NCI-H146 (cell line): ENCODE measurements around the gene ATRNL1.
"Not testable (repeated sequence)": the region's sequence is repeated elsewhere in the genome, so short reads cannot be mapped to it uniquely, and the experiment has no call there.

Experiments
- DNase-seq: peaks from one replicate; lab custom pipeline; 2025; lab: John Stamatoyannopoulos, UW

The ATRNL1 gene

DNA sequence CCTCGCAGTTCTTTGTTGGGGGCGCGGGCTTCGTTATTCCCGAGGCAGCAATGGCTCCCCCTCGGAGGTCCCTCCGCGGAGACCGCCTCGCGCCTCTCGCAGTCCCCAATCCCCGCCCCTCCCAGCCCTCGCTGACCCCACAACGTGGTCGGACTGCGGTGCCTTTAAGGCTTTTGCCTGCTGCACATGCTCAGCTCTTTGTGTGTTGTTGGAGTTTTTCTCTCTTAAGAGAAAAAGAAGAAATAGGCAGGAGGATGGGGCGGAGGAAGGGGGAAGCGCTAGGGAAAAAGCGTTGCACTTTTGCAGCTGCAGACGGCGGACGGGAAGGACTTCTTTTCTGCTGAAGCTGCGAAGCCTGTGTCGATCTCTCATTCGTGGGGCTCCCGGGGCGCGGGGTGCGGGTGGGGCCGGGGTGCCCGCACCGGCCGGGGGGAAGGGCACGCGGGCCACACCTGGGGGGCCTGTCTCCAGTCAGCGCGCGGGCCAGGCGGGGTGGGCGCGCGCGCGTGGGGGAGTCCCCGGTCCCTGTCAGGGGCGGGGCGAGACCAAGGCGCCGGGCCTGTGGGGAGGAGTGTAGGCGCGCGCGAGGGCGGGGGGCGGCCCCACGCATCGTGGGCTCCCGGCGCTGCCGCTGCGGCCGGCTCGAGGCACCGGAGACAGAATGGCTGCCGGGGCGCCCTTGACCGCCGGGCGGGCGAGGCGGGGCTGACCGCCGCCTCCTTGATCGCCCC is 445 bp upstream of the ATRNL1 start:
- DNase-seq, result peak; percentile 44

DNA sequence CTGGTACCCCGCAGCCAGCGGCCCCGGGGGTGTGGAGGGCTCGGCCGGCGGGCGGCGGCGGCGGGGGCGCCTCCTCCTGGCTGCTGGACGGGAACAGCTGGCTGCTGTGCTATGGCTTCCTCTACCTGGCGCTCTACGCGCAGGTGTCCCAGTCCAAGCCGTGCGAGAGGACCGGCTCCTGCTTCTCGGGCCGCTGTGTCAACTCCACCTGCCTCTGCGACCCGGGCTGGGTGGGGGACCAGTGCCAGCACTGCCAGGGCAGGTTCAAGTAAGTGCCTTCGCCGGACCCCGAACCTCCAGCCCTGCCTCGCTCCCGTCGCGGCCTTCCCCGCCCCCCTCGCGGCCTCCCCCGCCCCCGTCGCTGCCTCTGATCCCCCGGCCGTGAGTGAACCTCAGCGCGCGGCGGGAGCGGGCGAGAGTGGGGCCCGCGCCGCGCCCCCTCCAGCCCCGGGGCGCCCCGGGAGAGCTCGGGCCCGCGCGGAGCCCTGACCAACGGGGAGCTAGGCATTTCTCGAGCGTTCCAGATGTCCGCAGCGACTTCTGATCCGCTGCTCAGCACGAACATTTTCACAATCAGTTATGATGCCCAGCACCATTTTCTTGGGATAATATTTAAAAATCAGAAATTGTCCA is 727 bp downstream of the ATRNL1 start:
- peak; percentile 31 for DNase-seq

DNA sequence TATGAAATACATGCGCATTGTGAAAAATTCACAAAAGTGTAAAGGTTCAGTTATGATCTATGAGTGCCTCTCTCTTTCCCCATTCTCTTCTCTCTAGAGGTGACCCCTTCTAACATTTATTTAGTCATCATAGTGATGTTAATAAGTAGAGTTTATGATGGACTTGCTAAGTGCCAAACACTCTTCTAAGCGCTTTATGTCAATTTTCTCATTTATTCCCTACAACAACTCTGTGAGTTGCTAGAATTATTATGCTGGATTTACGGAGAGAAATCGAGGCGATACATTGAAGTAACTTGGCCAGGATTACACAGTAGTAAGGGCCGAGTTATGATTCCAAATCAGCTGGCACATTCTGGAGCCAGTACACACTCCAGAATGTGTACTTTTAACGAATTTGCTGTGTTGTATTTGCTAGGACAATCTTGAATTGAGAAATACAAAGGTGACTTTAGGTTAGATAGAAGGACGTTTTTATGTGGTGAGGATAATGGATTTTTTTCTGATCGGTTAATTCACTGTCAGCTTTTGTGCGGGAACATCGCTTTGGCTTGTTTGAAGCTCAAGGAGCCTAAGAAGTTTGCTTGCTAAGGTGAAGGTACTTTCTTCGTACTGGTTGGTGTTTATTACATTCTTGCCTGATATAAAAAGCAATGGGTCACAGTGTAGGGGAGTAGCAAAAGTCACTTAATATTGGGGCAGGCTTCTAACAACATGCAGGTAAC is 1.4 kb downstream of the ATRNL1 start:
- DNase-seq, result no peak

DNA sequence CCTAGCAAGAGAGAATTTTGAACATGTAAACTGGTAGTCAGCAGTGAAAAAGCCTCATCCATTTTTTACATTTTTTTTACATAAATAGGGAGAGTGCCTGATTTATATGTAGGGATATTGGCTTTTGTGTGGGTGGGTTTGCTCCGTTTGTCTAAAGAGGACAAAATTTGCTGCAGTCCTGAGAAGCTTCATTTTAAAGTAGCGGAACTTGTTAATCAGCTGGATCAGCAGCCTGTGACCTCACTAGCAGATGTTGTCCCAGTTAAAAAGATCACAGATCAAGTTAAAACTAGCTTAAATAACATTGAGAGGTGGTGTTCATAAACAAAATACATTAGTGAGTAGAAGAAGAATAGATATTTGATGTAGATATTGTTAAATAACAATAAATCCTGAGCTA is 2.6 kb downstream of the ATRNL1 start:
- DNase-seq, result no peak

DNA sequence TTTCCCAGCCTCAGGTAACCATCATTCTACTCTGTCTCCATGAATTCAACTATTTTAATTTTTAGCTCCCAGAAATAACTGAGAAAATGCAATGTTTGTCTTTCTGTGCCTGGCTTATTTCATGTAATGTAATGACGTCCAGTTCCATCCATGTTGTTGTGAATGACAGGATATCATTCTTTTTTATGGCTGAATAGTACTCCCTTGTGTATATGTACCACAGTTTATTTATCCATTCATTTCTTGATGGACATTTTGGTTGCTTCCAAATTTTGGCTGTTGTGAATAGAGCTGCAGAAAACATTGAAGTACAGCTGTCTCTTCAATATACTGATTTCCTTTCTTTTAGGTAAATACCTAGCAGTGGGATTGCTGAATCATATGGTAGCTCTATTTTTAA is 10.5 kb downstream of the ATRNL1 start:
- DNase-seq, result no peak

DNA sequence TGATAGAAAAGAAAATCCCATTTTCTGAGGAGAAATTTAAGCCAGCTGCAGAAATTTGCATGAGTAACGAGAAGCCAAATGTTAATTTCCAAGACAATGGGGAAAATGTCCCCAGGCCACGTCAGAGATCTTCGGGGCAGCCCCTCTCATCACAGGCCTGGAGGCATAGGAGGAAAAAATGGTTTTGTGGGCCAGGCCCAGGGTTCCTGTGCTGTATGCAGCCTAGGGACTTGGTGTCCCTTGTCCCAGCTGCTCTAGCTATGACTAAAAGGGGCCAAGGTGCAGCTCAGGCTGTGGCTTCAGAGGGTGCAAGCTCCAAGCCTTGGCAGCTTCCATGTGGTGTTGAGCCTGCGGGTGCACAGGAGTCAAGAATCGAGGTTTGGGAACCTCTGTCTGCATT is 12.2 kb downstream of the ATRNL1 start:
- DNase-seq, result not testable (repeated sequence)

DNA sequence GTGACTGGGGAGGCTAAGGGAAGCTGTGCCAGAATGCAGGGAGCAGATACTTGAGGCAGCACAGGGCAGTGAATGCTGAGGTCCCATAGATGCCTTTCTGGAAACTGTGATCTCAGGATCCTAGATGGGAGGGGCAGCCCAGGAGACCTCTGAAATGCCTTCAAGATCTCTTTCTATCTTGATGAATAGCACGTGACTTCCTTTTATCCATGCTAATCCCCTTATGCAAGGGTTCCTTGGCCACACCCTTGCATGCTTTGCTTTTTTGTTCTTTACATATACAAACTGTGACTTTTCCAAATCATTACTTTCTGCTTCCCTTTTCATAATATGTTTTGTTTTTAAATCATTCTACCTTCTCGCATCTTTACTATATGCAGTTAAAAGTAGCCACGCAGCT is 14.7 kb downstream of the ATRNL1 start:
- no peak for DNase-seq

DNA sequence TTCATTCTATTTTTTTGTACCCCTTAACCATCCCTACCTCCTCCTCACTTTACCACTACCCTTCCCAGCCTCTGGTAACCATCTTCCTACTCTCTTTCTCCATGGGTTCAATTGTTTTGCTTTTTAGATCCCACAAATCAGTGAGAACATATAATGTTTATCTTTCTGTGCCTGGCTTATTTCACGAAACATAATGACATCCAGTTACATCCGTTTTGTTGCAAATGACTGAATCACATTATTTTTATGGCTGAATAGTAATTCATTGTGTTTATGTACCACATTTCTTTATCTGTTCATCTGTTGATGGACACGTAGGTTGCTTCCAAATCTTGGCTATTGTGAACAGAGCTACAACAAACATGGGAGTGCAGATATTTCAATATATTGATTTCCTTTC is 24.1 kb downstream of the ATRNL1 start:
- no peak for DNase-seq

DNA sequence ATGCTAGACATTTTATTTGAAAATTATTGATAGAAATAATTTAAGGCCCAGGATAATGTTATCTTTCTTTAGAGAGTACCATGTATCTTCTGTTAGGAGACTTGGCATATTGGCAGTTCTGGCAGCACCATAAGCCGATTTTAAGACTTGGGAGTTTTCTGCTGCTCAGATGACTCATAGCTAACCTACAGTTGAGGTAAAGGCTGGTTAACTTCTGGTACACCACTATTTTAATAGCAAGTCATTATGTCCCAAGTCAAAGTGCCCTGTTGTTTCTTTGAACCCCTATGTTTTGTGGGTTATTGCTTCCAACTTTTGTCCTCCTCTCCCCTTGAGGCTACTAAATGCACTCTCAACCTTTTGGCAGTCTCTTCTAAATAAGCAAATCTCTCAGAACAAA is 25.2 kb downstream of the ATRNL1 start:
- DNase-seq, result no peak

DNA sequence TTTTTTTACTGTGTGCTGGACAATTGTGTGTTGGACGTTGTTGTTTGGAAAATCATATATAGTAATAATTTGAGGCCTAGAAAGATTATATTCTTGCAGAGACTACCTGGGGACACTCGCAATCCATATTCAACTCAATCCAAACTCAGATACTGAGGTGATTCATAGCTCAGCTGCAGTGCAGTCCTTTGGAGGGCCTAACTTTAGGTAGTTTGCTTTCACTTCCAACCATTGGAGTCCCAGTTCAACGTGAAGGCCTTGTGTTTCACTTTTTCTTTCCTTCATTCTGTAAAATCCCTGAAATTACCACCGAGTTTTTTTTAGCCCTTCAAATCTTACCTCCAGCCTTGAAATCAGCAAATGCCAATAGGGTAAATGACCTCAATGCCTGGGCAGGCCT is 32.3 kb downstream of the ATRNL1 start:
- no peak for DNase-seq

DNA sequence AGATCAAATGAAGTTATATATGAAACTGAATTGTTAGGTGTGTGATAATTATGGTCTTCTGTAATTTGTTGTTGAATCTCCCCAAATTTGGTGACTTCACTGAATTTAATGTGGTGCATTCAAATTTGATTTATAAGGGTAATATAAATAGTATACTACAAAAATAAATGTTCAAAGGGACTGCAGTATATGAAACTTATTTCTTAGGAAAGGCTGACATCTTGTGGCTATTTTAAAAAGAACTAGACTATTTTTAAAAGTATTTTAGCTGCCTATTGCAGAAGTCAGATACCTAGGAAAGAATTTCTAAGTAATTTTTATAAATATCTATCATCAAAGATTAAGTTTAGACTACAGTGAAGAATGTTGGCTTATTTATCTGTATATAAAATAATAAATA is 36.6 kb downstream of the ATRNL1 start:
- DNase-seq, result peak; percentile 20

DNA sequence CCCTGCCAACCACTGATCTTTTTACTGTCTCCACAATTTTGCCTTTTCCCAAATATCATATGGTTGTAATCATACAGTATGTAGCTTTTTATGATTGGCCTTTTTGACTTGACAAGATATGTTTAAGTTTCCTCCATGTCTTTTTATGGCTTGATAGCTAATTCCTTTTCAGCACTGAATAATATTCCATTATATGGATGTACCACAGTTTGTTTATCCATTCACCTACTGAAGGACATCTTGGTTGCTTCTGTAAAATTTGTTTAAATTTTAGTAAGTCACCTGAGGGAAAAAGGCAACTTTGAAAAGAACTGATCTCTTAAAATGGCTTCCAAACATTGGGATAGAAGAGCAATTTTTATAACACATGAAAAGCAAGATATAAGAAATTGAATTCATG is 43.5 kb downstream of the ATRNL1 start:
- no peak for DNase-seq

DNA sequence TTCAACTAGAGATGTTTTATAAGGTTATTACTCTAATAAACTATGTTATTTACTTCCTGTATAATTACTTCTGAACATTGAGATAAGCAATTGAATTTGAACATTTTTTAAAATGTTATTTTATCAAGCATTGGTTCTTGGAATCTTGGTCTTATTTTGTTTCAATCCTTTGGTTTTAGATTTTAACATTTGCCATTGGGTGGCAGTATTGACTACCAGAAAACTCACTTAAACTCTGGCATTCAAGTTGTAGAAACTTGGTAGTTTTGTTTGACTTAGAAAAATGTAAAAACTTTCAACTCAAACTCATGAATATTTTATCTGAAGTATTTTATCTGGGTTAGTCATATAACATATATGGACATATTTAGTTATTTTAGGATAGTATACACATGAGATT is 48.1 kb downstream of the ATRNL1 start:
- DNase-seq, result no peak

DNA sequence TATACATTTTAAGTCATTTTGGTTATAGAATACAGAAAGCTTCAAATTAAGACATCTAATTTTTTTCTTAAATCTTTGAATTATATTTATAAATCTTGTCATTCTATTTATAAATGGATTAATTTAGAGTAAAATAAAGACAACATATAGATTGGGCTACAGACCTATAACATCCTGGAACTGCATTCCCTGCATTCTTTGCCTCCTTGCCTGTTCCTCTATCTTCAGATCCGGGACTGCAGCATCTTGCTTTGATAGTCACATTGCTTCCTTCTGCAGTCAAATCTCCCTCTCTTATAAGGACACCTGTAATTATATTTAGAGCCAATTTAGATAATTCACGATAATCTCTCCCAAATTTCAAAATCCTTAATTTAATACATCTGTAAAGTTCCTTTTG is 64.2 kb downstream of the ATRNL1 start:
- no peak for DNase-seq

DNA sequence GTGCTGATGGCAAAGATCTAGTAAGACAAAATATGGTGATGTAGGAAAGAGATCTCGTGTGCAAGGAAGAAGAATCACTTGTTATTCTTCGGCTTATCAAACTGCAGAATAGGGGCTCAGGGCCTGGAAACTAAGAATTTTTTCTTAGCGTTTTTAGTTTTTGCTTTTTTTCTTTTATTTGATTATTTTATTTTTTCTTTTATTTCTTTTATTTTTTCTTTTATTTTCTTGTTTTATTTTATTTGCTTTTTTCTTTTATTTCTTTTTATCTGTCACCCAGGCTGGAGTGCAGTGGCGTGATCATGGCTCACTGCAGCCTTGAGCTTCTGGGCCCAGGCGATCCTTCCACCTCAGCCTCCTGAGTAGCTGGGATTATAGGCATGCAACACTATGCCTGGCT is 70.0 kb downstream of the ATRNL1 start:
- no peak for DNase-seq

DNA sequence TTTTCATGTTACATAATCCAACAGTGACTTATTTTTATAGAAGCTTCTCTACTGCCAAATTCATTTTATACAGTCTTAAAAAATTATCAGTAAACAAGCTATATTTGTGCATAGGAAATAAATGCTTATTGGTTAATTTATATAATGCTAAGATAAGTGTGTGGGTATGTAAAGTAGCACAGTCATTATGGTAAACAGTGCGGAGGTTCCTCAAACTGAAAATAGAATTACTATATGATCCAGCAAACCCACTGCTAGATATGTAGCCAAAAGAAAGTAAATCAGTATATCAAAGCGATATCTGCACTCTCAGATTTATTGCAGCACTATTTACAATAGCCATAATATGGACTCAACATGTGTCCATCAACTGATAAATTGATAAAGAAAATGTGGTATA is 71.1 kb downstream of the ATRNL1 start:
- no peak for DNase-seq

DNA sequence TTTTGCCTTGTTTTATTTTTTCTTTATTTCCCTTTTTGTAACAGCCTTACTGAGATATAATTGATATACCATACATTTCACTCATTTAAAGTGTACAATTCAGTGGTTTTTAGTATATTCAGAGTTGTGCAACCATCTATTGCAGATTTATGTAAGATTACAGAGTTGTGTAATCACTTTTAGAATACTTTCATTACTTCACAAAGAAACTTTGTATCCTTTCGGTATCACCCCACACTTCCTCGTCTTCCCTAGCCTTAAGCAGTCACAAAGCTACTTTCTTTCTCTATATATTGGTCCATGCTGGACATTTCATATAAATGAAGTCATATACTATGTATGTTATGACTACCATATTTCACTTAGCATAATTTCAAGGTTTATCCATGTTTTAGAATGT is 74.6 kb downstream of the ATRNL1 start:
- DNase-seq, result no peak

DNA sequence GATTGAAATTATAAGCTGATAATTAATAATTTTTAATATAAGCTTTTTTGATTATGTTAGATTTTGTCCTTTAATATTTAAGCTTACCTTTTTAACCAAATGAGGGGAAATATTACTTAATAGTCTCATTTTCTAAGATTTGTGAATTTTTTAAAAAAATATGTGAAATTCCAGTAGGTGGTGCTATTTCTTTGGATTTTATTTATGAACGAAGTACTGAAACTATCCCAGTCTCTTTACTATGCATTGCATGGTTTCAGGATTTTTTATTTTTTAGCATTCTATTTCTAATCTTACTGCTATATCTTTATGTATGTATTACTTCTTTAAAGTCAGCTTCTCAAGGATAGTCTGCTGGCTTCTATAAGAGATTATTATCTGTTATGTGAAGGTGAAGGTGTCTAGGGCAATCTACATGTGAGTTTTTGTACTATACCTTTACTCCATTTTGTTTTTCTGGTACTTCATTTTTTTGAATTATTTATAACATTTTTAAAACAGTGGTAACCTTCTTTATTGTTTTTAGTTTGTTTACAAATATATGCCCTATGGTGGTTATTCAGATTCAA is 78.3 kb downstream of the ATRNL1 start:
- DNase-seq, result peak; percentile 1

DNA sequence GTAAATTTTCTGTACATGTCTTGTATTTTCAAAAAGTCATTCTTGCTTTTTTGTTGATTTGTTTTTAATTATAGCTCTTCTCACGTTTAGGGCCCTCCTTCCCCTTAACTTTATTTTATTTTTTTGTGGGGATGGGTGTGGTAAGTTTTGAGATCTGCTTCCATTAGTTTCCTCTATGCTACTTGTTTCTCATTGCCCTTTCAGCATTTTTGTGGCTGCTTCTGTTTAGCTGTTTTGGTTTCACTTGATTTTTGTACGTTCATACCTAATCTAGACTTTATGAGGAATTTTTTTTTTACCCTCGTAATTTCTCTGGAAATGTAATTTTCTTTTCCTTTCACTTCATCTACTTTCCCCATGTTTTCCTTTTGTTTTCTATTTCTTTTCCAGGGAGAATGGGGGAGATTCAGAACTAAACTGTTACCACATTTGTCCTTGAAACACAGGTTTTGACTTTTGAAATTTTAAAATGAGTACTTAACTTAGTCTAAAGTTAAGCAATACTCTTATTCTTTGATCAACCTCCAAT is 80.8 kb downstream of the ATRNL1 start:
- DNase-seq, result no peak

DNA sequence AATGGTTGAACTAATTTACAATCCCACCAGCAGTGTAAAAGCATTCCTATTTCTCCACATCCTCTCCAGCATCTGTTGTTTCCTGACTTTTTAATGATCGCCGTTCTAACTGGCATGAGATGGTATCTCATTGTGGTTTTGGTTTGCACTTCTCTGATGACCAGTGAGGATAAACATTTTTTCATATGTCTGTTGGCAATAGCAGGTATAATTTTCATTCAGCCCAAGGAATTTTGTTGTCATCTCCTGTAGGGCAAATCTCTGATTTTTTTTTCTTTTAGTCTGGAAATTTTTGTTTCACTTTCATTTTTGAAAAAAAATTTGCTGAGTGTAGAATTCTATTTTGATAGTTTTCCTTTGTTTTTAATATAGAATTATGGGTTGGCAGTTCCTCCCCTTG is 114.1 kb downstream of the ATRNL1 start:
- DNase-seq, result not testable (repeated sequence)

DNA sequence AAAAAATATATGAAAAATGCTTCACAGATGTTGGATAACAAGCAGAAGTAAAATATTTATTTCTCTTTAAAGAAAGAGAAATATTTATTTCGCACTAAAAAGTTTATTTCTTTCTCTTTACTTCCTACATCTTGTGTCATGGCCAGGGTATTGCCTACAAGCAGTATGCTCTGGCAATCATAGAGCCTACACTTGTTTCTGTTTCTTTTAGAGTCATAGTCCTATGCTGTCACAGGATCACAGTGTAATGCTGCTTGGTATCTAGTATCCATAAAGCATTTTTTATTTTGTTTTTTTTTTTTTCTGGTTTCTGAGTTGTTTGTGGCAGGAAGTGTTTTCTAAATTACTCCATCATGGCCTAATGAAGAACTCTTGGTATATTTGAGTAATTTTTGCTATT is 116.0 kb downstream of the ATRNL1 start:
- no peak for DNase-seq

DNA sequence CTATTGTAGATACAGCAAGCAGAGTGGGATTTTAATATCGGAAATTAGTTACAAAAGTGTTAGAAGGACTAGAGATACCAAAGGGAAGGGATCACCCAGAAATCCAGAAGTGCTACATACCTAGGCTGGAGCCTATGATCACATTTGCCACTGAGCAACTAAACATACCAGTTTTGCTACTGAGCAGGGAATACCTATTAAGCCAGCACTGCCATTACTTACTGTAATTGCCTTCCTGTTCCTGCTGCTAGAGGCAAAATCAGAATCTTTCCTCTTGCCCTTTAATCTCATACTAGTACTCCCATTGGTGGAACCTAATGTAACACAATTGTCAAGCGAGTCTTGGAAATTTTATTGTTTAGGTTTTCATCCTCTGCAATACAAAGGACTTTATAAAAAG is 121.7 kb downstream of the ATRNL1 start:
- no peak for DNase-seq

DNA sequence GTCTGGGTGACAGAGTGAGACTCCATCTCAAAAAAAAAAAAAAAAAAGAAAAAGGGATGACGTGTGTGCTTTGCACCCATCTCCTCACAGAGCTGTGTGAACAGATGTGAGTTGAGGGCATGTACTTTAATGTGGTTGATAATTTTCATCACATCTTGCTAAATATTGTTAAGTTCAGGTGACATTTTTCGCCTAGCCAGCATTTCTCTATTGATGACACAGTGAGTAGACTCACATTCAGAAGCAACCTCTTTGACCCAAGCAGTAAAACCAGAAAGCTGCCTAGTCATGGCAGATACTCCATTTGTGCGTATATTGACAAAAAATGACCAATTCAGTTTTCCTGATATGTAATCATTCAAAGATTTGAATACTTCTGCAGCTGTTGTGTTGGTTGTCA is 126.0 kb downstream of the ATRNL1 start:
- no peak for DNase-seq
